A673 (cell line): ENCODE measurements around the gene MFN2. TPM values are rescaled to one million over a fixed set of nuclear protein-coding genes. Genes with fewer than 3 reads are reported as not detected.
"Not testable (repeated sequence)": the region's sequence is repeated elsewhere in the genome, so short reads cannot be mapped to it uniquely, and the experiment has no call there.

ENCODE experiments used
- BruUV-seq: library from RNA; stranded (reverse); fragments of 400-500 nt; replicated peaks from 2 replicates; lab custom pipeline; 2021; lab: Mats Ljungman, UMichigan
- CTCF ChIA-PET: fragments of 300-600 bp; sonication (Branson Sonifier 250); formaldehyde crosslinking; loops from one replicate; lab custom pipeline; 2022; ENCODE audit warnings: antibody characterized with exemption; lab: Charles Lee
- POLR2A ChIA-PET: fragments of 300-600 bp; sonication (Branson Sonifier 250); formaldehyde crosslinking; loops from one replicate; lab custom pipeline; 2022; ENCODE audit warnings: antibody characterized with exemption; ENCODE audit not compliant: low non-redundant PET; lab: Charles Lee
- DNase-seq: peaks from one replicate; pipeline ENCODE4 v3.0.0-alpha.2; 2015; ENCODE audit warnings: low spot score
- H3K27ac ChIP-seq: fragments of 200-600 bp; sonication (generic); 2 replicates; pipeline ENCODE4 v1.5.1; 2016; ENCODE audit warnings: mixed run types, low read depth, mild to moderate bottlenecking, mixed read lengths, antibody characterized with exemption, low read length; ENCODE audit not compliant: poor library complexity, severe bottlenecking
- H3K27me3 ChIP-seq: fragments of 200-600 bp; sonication (generic); replicated peaks from 2 replicates; pipeline ENCODE4 v1.6.1; 2017; ENCODE audit warnings: mixed run types, low read depth, mild to moderate bottlenecking, mixed read lengths, antibody characterized with exemption, low read length; ENCODE audit not compliant: insufficient read depth, poor library complexity
- H3K36me3 ChIP-seq: fragments of 200-600 bp; sonication (generic); 2 replicates; pipeline ENCODE4 v1.6.1; 2016; ENCODE audit warnings: mixed run types, mild to moderate bottlenecking, mixed read lengths, antibody characterized with exemption, low read length; ENCODE audit not compliant: insufficient read depth, poor library complexity, severe bottlenecking
- H3K4me1 ChIP-seq: fragments of 200-600 bp; sonication (generic); 2 replicates; pipeline ENCODE4 v1.6.1; 2017; ENCODE audit warnings: mixed run types, mild to moderate bottlenecking, mixed read lengths, antibody characterized with exemption, low read length; ENCODE audit not compliant: insufficient read depth, poor library complexity, severe bottlenecking
- H3K4me3 ChIP-seq: fragments of 200-600 bp; sonication (generic); 2 replicates; pipeline ENCODE4 v1.5.1; 2016; ENCODE audit warnings: low read depth, mixed run types, mild to moderate bottlenecking, mixed read lengths, low read length; ENCODE audit not compliant: poor library complexity, severe bottlenecking
- H3K9me3 ChIP-seq: fragments of 200-600 bp; sonication (generic); 2 replicates; pipeline ENCODE4 v1.6.1; 2016; ENCODE audit warnings: mixed run types, low read depth, mild to moderate bottlenecking, mixed read lengths, antibody characterized with exemption, low read length; ENCODE audit not compliant: poor library complexity, severe bottlenecking
- EZH2 ChIP-seq: fragments of 200-600 bp; sonication (generic); IDR thresholded peaks from 2 replicates; pipeline ENCODE4 v1.6.1; 2017; ENCODE audit warnings: borderline replicate concordance, low read depth, mild to moderate bottlenecking, mixed read lengths, antibody characterized with exemption, low read length; ENCODE audit not compliant: poor library complexity, severe bottlenecking
- intact Hi-C: fragments of 100-400 bp; cut with micrococcal nuclease; formaldehyde crosslinking; loops from one replicate; pipeline ENCODE4 v1.10.0; 2022; ENCODE audit not compliant: unreplicated experiment
- total RNA-seq: library from RNA; stranded (reverse); gene quantifications from 2 replicates; pipeline ENCODE4 v1.2.3, GENCODE V29; 2021
- TF ChIP-seq, protein P1 (sequence below): fragments of 300-800, 200-600 bp; sonication (generic); conservative IDR thresholded peaks from 2 replicates; pipeline ENCODE4 v1.5.1; 2017; ENCODE audit warnings: low read depth, mild to moderate bottlenecking, antibody characterized with exemption, low read length, moderate library complexity, mixed read lengths

MFN2 gene
- total RNA-seq, 1 experiment from 2014 or later: 160 TPM

DNA sequence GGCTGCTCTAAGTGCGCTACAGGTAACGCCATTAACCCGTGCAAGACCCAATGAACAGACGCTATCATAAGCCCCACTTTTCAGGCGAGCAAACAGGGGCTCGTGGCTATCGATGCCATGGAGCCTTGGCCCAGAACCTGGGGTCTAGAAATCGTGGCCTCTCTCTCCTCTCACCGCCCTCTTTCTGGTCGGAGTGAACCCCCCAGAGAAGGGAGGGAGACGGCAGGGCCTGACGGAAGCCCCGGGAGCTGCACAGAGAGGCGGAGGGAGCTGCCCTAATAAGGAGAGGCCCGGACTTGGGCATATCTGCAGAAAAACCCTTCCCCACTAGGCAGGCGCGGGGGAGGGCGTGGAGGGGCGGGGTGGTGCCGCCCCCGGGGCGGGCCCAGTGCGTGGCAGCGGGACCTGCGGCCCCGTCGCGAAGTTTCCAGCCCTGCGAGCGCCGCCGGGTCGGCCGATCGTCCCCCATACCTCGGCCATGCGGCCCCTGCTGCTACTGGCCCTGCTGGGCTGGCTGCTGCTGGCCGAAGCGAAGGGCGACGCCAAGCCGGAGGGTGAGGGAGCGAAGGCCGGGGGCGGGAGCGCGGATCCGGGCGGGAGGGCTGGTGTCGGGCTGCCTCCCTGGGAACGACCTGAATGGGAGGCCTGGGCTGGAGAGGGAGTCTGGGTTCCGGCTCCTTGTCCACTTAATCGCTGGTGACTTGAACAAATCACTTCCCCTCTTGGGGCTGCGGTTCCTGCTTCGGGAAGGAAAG, 45.8 kb upstream of the MFN2 start, which contains the start of gene PLOD1:
Gene PLOD1 (plus strand): TSS at position 416 of the 755 bp plus-strand sequence. CDS start 63 bp downstream, at position 479.
- Histone ChIP-seq H3K36me3 (no peaks in the 10 kb centered on the region), H3K4me1 (peaks cover 23% of the 10 kb centered on the region), H3K9me3 (no peaks in the 10 kb centered on the region), H3K27me3 (no peaks in the 10 kb centered on the region), H3K27ac (peak within 1 kb of the TSS; percentile 85), H3K4me3 (peak within 1 kb of the TSS; percentile 58)
- DNase-seq: peak; percentile 92
- ChIA-PET POLR2A (interaction anchor here (0.6 kb wide), 1 partner anchor 25 kb away, joined by 3 read pairs; no protein-coding TSS in a partner anchor), CTCF (interaction anchor here (0.6 kb wide), 2 partner anchors 10 to 132 kb away, joined by 3 to 4 read pairs; no protein-coding TSS in a partner anchor)
- no peak for TF ChIP-seq EZH2
- TF ChIP-seq, protein P1, sequence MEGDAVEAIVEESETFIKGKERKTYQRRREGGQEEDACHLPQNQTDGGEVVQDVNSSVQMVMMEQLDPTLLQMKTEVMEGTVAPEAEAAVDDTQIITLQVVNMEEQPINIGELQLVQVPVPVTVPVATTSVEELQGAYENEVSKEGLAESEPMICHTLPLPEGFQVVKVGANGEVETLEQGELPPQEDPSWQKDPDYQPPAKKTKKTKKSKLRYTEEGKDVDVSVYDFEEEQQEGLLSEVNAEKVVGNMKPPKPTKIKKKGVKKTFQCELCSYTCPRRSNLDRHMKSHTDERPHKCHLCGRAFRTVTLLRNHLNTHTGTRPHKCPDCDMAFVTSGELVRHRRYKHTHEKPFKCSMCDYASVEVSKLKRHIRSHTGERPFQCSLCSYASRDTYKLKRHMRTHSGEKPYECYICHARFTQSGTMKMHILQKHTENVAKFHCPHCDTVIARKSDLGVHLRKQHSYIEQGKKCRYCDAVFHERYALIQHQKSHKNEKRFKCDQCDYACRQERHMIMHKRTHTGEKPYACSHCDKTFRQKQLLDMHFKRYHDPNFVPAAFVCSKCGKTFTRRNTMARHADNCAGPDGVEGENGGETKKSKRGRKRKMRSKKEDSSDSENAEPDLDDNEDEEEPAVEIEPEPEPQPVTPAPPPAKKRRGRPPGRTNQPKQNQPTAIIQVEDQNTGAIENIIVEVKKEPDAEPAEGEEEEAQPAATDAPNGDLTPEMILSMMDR: no peak
- intact Hi-C loops: loop anchor here (5.0 kb wide), 1 partner anchor 53 kb away; no protein-coding TSS in a partner anchor
- no TSS peak for BruUV-seq

DNA sequence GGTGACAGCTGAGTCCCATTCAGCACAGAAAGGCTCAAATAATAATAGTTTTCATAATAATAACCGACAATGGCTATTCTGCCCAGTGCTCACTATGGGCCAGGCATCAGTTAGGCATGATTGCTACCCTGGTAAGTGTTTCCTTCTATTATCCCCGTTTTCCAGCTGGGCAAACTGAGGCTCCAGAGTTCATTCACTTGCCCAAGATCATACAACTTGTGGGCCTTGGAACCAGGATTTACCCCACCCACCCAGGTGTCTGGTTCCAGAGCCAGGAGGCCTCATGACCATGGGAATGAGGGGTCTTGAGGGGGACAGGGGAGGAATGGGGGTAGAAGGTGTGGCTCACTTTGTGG, 45.2 kb upstream of the MFN2 start:
- ChIA-PET CTCF (no interaction called here), POLR2A (interaction anchor here (0.6 kb wide), 1 partner anchor 26 kb away, joined by 3 read pairs; no protein-coding TSS in a partner anchor)
- Histone ChIP-seq H3K9me3 (no peaks in the 10 kb centered on the region), H3K4me1 (peaks cover 18% of the 10 kb centered on the region), H3K27ac (peak overlapping the region; percentile 85), H3K4me3 (peak overlapping the region; percentile 58), H3K36me3 (peaks cover 3% of the 10 kb centered on the region), H3K27me3 (no peaks in the 10 kb centered on the region)
- TF ChIP-seq, protein P1: no peak
- no peak for TF ChIP-seq EZH2
- TSS peak; percentile 70 for BruUV-seq
- intact Hi-C loops: no loop called here
- DNase-seq: no peak

DNA sequence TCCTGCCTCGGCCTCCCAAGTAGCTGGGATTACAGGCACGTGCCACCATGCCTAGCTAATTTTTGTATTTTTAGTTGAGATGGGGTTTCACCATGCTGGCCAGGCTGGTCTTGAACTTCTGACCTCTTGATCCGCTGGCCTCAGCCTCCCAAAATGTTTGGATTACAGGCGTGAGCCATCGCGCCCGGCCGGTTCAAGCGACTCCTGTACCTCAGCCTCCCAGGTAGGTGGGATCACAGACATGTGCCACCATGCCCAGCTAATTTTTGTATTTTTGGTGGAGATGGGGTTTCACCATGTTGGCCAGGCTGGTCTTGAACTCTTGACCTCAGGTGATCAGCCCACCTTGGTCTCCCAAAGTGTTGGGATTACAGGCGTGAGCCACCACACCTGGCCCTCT, 44.5 kb upstream of the MFN2 start:
- BruUV-seq, H3K36me3 ChIP-seq, DNase-seq, H3K27me3 ChIP-seq, H3K4me3 ChIP-seq, intact Hi-C loops, H3K27ac ChIP-seq, CTCF ChIA-PET, POLR2A ChIA-PET, H3K9me3 ChIP-seq: not testable (repeated sequence)
- H3K4me1 ChIP-seq: peaks cover 13% of the 10 kb centered on the region
